Glutamatergic neuron (in vitro differentiated cells): ENCODE data around the gene IGFALS. TPM values are rescaled to one million over a fixed set of nuclear protein-coding genes. Genes with fewer than 3 reads are reported as not detected.

Source experiments
- DNase-seq: peaks from one replicate; pipeline ENCODE4 v3.0.0; 2022
- H3K27ac Mint-ChIP-seq: one replicate; pipeline ENCODE4 v1.8.0; 2020; ENCODE audit warnings: mild to moderate bottlenecking, mixed read lengths, inconsistent platforms; ENCODE audit not compliant: unreplicated experiment
- H3K27me3 Mint-ChIP-seq: one replicate; pipeline ENCODE4 v1.8.0; 2020; ENCODE audit warnings: mild to moderate bottlenecking, moderate library complexity, mixed read lengths, inconsistent platforms; ENCODE audit not compliant: unreplicated experiment
- H3K36me3 Mint-ChIP-seq: one replicate; pipeline ENCODE4 v1.8.0; 2020; ENCODE audit warnings: mild to moderate bottlenecking, mixed read lengths, inconsistent platforms; ENCODE audit not compliant: unreplicated experiment
- H3K4me1 Mint-ChIP-seq: one replicate; pipeline ENCODE4 v1.8.0; 2020; ENCODE audit warnings: mild to moderate bottlenecking, low read depth, mixed read lengths, inconsistent platforms; ENCODE audit not compliant: unreplicated experiment
- H3K4me3 Mint-ChIP-seq: one replicate; pipeline ENCODE4 v1.8.0; 2020; ENCODE audit warnings: mild to moderate bottlenecking, mixed read lengths, inconsistent platforms; ENCODE audit not compliant: unreplicated experiment
- H3K9me3 Mint-ChIP-seq: one replicate; pipeline ENCODE4 v1.8.0; 2020; ENCODE audit warnings: mild to moderate bottlenecking, moderate library complexity, mixed read lengths, inconsistent platforms; ENCODE audit not compliant: unreplicated experiment
- CTCF ChIP-seq: fragments of 200-600 bp; sonication (generic); IDR thresholded peaks from one replicate; pipeline ENCODE4 v1.5.0; 2021; ENCODE audit not compliant: partially characterized antibody, unreplicated experiment
- total RNA-seq: library from RNA; stranded (reverse); fragmentation: NEBNext Ultra II Directional; extraction: Animal tissue kit (Norgen Biotek cat#: 25700); gene quantifications from one replicate; pipeline ENCODE4 v1.2.1, GENCODE V29; 2021; ENCODE audit not compliant: unreplicated experiment

The IGFALS gene
- total RNA-seq, 1 donor from 2014 or later, result 0.39 TPM

- H3K9me3 Mint-ChIP-seq, result peaks cover 11% of the 10 kb centered on the region
- no peak for DNase-seq
- H3K27ac Mint-ChIP-seq, result no peak overlapping the region
- no peaks in the 10 kb centered on the region for H3K36me3 Mint-ChIP-seq
- TF ChIP-seq CTCF, result no peak
- H3K4me1 Mint-ChIP-seq, result peaks cover 6% of the 10 kb centered on the region
- no peak overlapping the region for H3K4me3 Mint-ChIP-seq
- peaks cover 10% of the 10 kb centered on the region for H3K27me3 Mint-ChIP-seq
Measured at GRCh38 chr16:1758923-1759322, 34.6 kb downstream of the IGFALS start.

GRCh38 chr16:1757714-1758461 lies 35.6 kb downstream of the IGFALS start:
- TF ChIP-seq CTCF, result no peak
- DNase-seq, result no peak
- Mint-ChIP-seq H3K4me1 (peaks cover 6% of the 10 kb centered on the region), H3K27ac (no peak overlapping the region), H3K9me3 (peaks cover 13% of the 10 kb centered on the region), H3K27me3 (peaks cover 10% of the 10 kb centered on the region), H3K36me3 (no peaks in the 10 kb centered on the region), H3K4me3 (peak overlapping the region; percentile 25)

- Mint-ChIP-seq H3K27me3 (peaks cover 11% of the 10 kb centered on the region), H3K9me3 (peaks cover 11% of the 10 kb centered on the region), H3K4me3 (no peak overlapping the region), H3K36me3 (no peaks in the 10 kb centered on the region), H3K27ac (no peak overlapping the region), H3K4me1 (no peaks in the 10 kb centered on the region)
- no peak for TF ChIP-seq CTCF
- no peak for DNase-seq
Measured at GRCh38 chr16:1754204-1754603, 39.3 kb downstream of the IGFALS start.

DNA sequence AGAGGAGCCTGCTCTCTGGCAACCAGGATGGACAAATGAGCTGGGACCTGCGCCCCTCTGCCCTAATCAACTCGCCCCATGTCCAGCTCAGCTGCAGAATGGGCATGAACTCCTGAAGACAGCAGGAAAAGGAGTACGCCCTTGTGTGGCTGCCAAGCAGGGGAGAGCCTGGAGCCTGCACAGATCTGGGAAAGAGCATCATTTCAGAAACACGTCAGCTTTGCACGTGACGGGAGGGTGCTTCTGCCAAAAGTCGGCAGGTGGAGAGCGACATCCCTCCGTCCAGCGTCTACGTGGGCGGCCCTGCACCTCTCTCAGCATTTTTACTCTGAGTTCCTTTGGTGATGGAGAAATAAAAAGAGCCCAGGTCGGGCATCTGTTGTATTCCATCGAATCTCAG lies 40.7 kb downstream of the IGFALS start:
- Mint-ChIP-seq H3K36me3 (no peaks in the 10 kb centered on the region), H3K27me3 (peaks cover 9% of the 10 kb centered on the region), H3K27ac (no peak overlapping the region), H3K4me1 (no peaks in the 10 kb centered on the region), H3K9me3 (peaks cover 14% of the 10 kb centered on the region), H3K4me3 (no peak overlapping the region)
- no peak for DNase-seq
- no peak for TF ChIP-seq CTCF

DNA sequence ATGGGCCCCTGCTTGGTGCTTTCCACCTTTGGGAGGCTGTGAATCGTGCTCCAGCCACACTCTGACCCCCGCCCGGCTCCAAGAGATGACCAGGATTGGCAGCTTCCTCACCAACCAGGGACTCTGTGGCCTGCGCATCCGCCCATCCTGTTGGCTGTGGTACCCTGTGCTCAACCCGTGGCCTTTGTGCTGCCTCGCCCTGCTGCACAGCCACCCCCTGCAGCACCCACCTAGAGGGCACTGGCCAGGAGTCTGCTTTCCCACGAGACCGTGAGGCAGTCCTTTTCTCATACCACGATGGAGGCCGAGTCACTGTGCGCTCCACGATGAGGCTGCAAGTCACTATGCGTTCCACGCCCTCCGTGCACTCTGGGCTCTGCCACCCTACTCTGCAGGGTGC lies 41.6 kb downstream of the IGFALS start:
- H3K9me3 Mint-ChIP-seq, result peaks cover 12% of the 10 kb centered on the region
- TF ChIP-seq CTCF, result no peak
- H3K27me3 Mint-ChIP-seq, result peaks cover 9% of the 10 kb centered on the region
- no peak overlapping the region for H3K27ac Mint-ChIP-seq
- H3K4me1 Mint-ChIP-seq, result no peaks in the 10 kb centered on the region
- DNase-seq, result peak; percentile 11
- no peaks in the 10 kb centered on the region for H3K36me3 Mint-ChIP-seq
- no peak overlapping the region for H3K4me3 Mint-ChIP-seq
